H1 (cell line): ENCODE measurements around the gene TCERG1L. TPM values are rescaled to one million over a fixed set of nuclear protein-coding genes. Genes with fewer than 3 reads are reported as not detected.
"Not testable (repeated sequence)": the region's sequence is repeated elsewhere in the genome, so short reads cannot be mapped to it uniquely, and the experiment has no call there.

Experiments
- CTCF ChIA-PET: fragments of 300-600 bp; sonication (Branson Sonifier 250); formaldehyde crosslinking; loops from one replicate; lab custom pipeline; 2021; ENCODE audit not compliant: partially characterized antibody; lab: Charles Lee
- POLR2A ChIA-PET: fragments of 300-600 bp; sonication (Branson Sonifier 250); formaldehyde crosslinking; loops from one replicate; lab custom pipeline; 2021; ENCODE audit warnings: inconsistent platforms; ENCODE audit not compliant: partially characterized antibody; lab: Charles Lee
- DNase-seq, 2 experiments: peaks; one replicate each; pipeline versions ENCODE4 v3.0.0 to v3.0.0-alpha.2; 2010 to 2022; ENCODE audit warnings: low spot score in 2 of 2, low read depth in 1 of 2, mixed read lengths in 1 of 2
- FAIRE-seq: peaks from 2 replicates; lab custom pipeline; 2011; peaks lifted over from hg19 to GRCh38; lab: Jason Lieb, UNC
- H2AFZ ChIP-seq: 2 replicates; pipeline ENCODE4 v1.8.1; 2012; ENCODE audit warnings: low read length, inconsistent platforms
- H2AK5ac ChIP-seq: 2 replicates; pipeline ENCODE4 v1.6.1; 2013; ENCODE audit warnings: low read depth, low read length
- H2BK120ac ChIP-seq: replicated peaks from 2 replicates; pipeline ENCODE3; 2013; ENCODE audit warnings: low read depth, low read length, inconsistent platforms
- H2BK12ac ChIP-seq: 2 replicates; pipeline ENCODE4 v1.6.1; 2013; ENCODE audit warnings: low read depth, low read length
- H2BK15ac ChIP-seq: 2 replicates; pipeline ENCODE4 v1.6.1; 2013; ENCODE audit warnings: low read length
- H2BK20ac ChIP-seq: 2 replicates; pipeline ENCODE4 v1.6.1; 2013; ENCODE audit warnings: low read length
- H2BK5ac ChIP-seq: 2 replicates; pipeline ENCODE4 v1.6.1; 2013; ENCODE audit warnings: low read depth, low read length
- H3K14ac ChIP-seq: 2 replicates; pipeline ENCODE4 v1.6.1; 2013; ENCODE audit warnings: inconsistent platforms; ENCODE audit not compliant: insufficient read length
- H3K18ac ChIP-seq: 2 replicates; pipeline ENCODE4 v1.6.1; 2013; ENCODE audit warnings: low read length; ENCODE audit errors: extremely low read depth
- H3K23ac ChIP-seq: 2 replicates; pipeline ENCODE4 v1.6.1; 2013; ENCODE audit warnings: inconsistent platforms; ENCODE audit not compliant: insufficient read length
- H3K23me2 ChIP-seq: 2 replicates; pipeline ENCODE4 v1.6.1; 2013; ENCODE audit warnings: low read depth, low read length
- H3K27ac ChIP-seq: 2 replicates; pipeline ENCODE4 v1.6.1; 2011; ENCODE audit warnings: low read depth, low read length, inconsistent platforms
- H3K27me3 ChIP-seq, 4 experiments: replicated peaks in 1 of 4; 1 replicate in 1 of 4; 2 replicates in 3 of 4; pipeline versions ENCODE4 v1.6.1 to v1.8.1; 2011 to 2013; ENCODE audit warnings: low read length in 3 of 4, mild to moderate bottlenecking in 3 of 4, inconsistent platforms in 2 of 4, mixed read lengths in 2 of 4, moderate library complexity in 1 of 4; ENCODE audit not compliant: control insufficient read depth in 3 of 4, insufficient read depth in 3 of 4; ENCODE audit errors: extremely low read depth in 1 of 4
- H3K36me3 ChIP-seq, 4 experiments: 2 replicates each; pipeline versions ENCODE4 v1.6.1 to v1.8.1; 2011 to 2013; ENCODE audit warnings: mild to moderate bottlenecking in 4 of 4, low read length in 3 of 4, moderate library complexity in 2 of 4, control low read depth in 1 of 4, inconsistent platforms in 1 of 4; ENCODE audit not compliant: insufficient read depth in 4 of 4, control insufficient read depth in 2 of 4
- H3K4ac ChIP-seq: replicated peaks from 2 replicates; pipeline ENCODE3; 2013; ENCODE audit warnings: low read length, low read depth, mixed read lengths, inconsistent platforms; ENCODE audit not compliant: insufficient read length
- H3K4me1 ChIP-seq, 4 experiments: replicated peaks in 1 of 4; 1 replicate in 1 of 4; 2 replicates in 3 of 4; pipeline versions ENCODE4 v1.6.1 to v1.8.1; 2011 to 2013; ENCODE audit warnings: low read length in 3 of 4, inconsistent platforms in 2 of 4, mixed read lengths in 1 of 4; ENCODE audit not compliant: insufficient read depth in 4 of 4, control insufficient read depth in 3 of 4
- H3K4me2 ChIP-seq, 2 experiments: 2 replicates each; pipeline versions ENCODE4 v1.6.1 to v1.8.1; 2011 to 2013; ENCODE audit warnings: low read depth in 2 of 2, low read length in 2 of 2, control low read depth in 1 of 2, inconsistent platforms in 1 of 2, mild to moderate bottlenecking in 1 of 2; ENCODE audit not compliant: insufficient read depth in 1 of 2
- H3K4me3 ChIP-seq, 4 experiments: fragments of 200-600, 300-600 bp in 1 of 4; sonication (generic), shearing (Covaris generic), sonication (Bioruptor Twin) in 1 of 4; 2 replicates each; pipeline versions ENCODE4 v1.5.1 to v1.8.1; 2011 to 2016; ENCODE audit warnings: low read length in 4 of 4, low read depth in 3 of 4, control low read depth in 2 of 4, inconsistent platforms in 2 of 4, mild to moderate bottlenecking in 2 of 4, mixed read lengths in 1 of 4, moderate library complexity in 1 of 4; ENCODE audit not compliant: insufficient read depth in 2 of 4; ENCODE audit errors: extremely low read depth in 1 of 4
- H3K56ac ChIP-seq: replicated peaks from 2 replicates; pipeline ENCODE3; 2013; ENCODE audit warnings: low read depth, mild to moderate bottlenecking, mixed read lengths, low read length, inconsistent platforms; ENCODE audit not compliant: insufficient read length
- H3K79me1 ChIP-seq: 2 replicates; pipeline ENCODE4 v1.6.1; 2013; ENCODE audit warnings: low read depth, low read length, control low read depth
- H3K79me2 ChIP-seq, 2 experiments: 2 replicates each; pipeline versions ENCODE4 v1.6.1 to v1.8.1; 2012 to 2013; ENCODE audit warnings: low read length in 2 of 2, mild to moderate bottlenecking in 2 of 2, inconsistent platforms in 1 of 2; ENCODE audit not compliant: insufficient read depth in 2 of 2, control insufficient read depth in 1 of 2
- H3K9ac ChIP-seq, 4 experiments: replicated peaks in 1 of 4; 1 replicate in 1 of 4; 2 replicates in 3 of 4; pipeline versions ENCODE4 v1.6.1 to v1.8.1; 2011 to 2013; ENCODE audit warnings: low read depth in 3 of 4, low read length in 3 of 4, control low read depth in 2 of 4, mild to moderate bottlenecking in 2 of 4, moderate library complexity in 2 of 4, inconsistent platforms in 1 of 4; ENCODE audit errors: extremely low read depth in 1 of 4
- H3K9me3 ChIP-seq, 2 experiments: 2 replicates each; pipeline versions ENCODE4 v1.6.1 to v1.8.1; 2012 to 2013; ENCODE audit warnings: mild to moderate bottlenecking in 2 of 2, moderate library complexity in 2 of 2, control low read depth in 1 of 2, inconsistent platforms in 1 of 2, low read depth in 1 of 2, low read length in 1 of 2, mixed read lengths in 1 of 2; ENCODE audit not compliant: insufficient read depth in 2 of 2
- H4K20me1 ChIP-seq, 2 experiments: replicated peaks in 1 of 2; 2 replicates each; pipeline versions ENCODE3 to v1.8.1; 2011 to 2013; ENCODE audit warnings: inconsistent platforms in 2 of 2, low read length in 2 of 2, mild to moderate bottlenecking in 1 of 2; ENCODE audit not compliant: insufficient read depth in 2 of 2, control insufficient read depth in 1 of 2
- H4K5ac ChIP-seq: 2 replicates; pipeline ENCODE4 v1.6.1; 2013; ENCODE audit warnings: low read length, low read depth, mixed read lengths, inconsistent platforms; ENCODE audit not compliant: insufficient read length
- H4K8ac ChIP-seq: 2 replicates; pipeline ENCODE4 v1.8.0; 2013; ENCODE audit warnings: mild to moderate bottlenecking, moderate library complexity, low read length, inconsistent platforms; ENCODE audit not compliant: insufficient read depth; ENCODE audit errors: extremely low read depth
- H4K91ac ChIP-seq: replicated peaks from 2 replicates; pipeline ENCODE3; 2013; ENCODE audit warnings: low read length, mixed read lengths, inconsistent platforms; ENCODE audit not compliant: insufficient read length
- CEBPB ChIP-seq: IDR thresholded peaks from 2 replicates; pipeline ENCODE4 v1.6.1; 2012; ENCODE audit warnings: low read depth, low read length
- TBP ChIP-seq: IDR thresholded peaks from 2 replicates; pipeline ENCODE4 v1.6.1; 2011; ENCODE audit warnings: low read depth, low read length, improper control_type of control experiment
- WGBS, 2 experiments: shearing (Covaris generic) in 1 of 2; methylation state at CpG; one replicate each; pipeline versions ENCODE4 v1.1.6 to v1.1.7; 2013 to 2015; ENCODE audit warnings: low lambda C conversion rate in 2 of 2, mixed read lengths in 2 of 2, inconsistent platforms in 1 of 2, low coverage in 1 of 2, missing lambda C conversion rate in 1 of 2; ENCODE audit not compliant: insufficient replicate concordance in 2 of 2, insufficient coverage in 1 of 2, insufficient read length in 1 of 2; ENCODE audit errors: extremely low coverage in 1 of 2, missing lambda C conversion rate in 1 of 2; 5-methylcytosine and 5-hydroxymethylcytosine counted together
- polyA plus RNA-seq, 7 experiments: library from polyadenylated mRNA; depleted of rRNA in 3 of 7; stranded (reverse) in 5 of 7; unstranded in 2 of 7; fragments of >200 nt in 5 of 7; fragments of 200-250 nt in 2 of 7; gene quantifications; 1 replicate in 5 of 7; 2 replicates in 1 of 7; 4 replicates in 1 of 7; pipeline versions ENCODE4 v1.2.1 to v1.2.3, GENCODE V29; 2011 to 2013; ENCODE audit warnings: missing spikeins in 2 of 7, mixed read lengths in 2 of 7
- total RNA-seq: library from RNA; stranded (reverse); fragmentation: NEBNext Ultra II Directional; extraction: Animal tissue kit (Norgen Biotek cat#: 25700); gene quantifications from 2 replicates; pipeline ENCODE4 v1.2.1, GENCODE V29; 2021

TCERG1L gene
- total and polyA plus RNA-seq, 2 of the 8 experiments (the other 6 are each of a cell fraction or from before 2014, with no cell fraction given), result 3.9 to 6.9 TPM

DNA sequence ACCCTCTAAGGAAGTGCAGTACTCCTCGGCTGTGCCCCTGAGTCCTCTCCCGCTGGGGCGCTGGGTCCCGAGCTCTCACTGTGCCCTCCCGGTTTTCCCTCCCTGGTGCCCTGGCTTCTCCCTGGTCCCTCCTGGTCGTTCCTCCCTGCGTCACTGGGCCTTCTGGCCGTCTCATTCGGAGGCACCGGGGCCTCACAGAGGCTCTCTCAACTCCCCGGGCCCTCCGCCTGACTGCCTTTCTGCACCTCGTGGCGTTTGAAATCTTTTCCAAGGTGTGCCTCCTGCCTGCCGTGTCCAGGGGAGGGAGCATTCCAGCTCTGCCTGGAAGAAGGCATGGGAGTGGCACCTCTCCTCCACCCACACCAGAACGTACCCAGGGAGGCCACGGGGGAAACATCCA lies 174.3 kb downstream of the TCERG1L start:
- no peak overlapping the region for H2AFZ ChIP-seq
- H3K27me3 ChIP-seq, result no peaks in the 10 kb centered on the region
- no peaks in the 10 kb centered on the region for H3K9me3 ChIP-seq
- H2BK12ac ChIP-seq, result no peak overlapping the region
- DNase-seq (no peak), FAIRE-seq (no peak)
- no peak overlapping the region; the same call in 1 of the 2 replicates for H3K18ac ChIP-seq
- H3K4me2 ChIP-seq, result no peak overlapping the region
- no peak overlapping the region for H4K91ac ChIP-seq
- H3K23me2 ChIP-seq, result no peaks in the 10 kb centered on the region; the same call in 1 of the 2 replicates
- no peaks in the 10 kb centered on the region for H3K79me2 ChIP-seq
- POLR2A ChIA-PET, result no interaction called here
- H2BK5ac ChIP-seq, result no peak overlapping the region
- H4K5ac ChIP-seq, result no peak overlapping the region
- H2BK120ac ChIP-seq, result no peak overlapping the region
- no peak overlapping the region for H3K9ac ChIP-seq
- no peak overlapping the region for H3K27ac ChIP-seq
- peaks cover 0 to 3% (median 0%) of the 10 kb centered on the region in 4 experiments; a peak in 2 of 7 replicates for H3K4me1 ChIP-seq
- CTCF ChIA-PET, result no interaction called here
- no peaks in the 10 kb centered on the region for H4K20me1 ChIP-seq
- H2BK15ac ChIP-seq, result no peak overlapping the region; the same call in 1 of the 2 replicates
- no peak overlapping the region for H3K14ac ChIP-seq
- no peak overlapping the region for H3K56ac ChIP-seq
- WGBS, 2 experiments, result 89% methylated on average over 10 of the region's 17 CpGs; no CpG with 5 or more reads in 1 of the 2 experiments
- H2AK5ac ChIP-seq, result no peak overlapping the region
- peaks cover 0 to 2% (median 0%) of the 10 kb centered on the region in 4 experiments; a peak in 1 of 8 replicates for H3K36me3 ChIP-seq
- H3K4me3 ChIP-seq, result no peak overlapping the region
- no peak overlapping the region for H2BK20ac ChIP-seq
- no peaks in the 10 kb centered on the region for H3K79me1 ChIP-seq
- H3K4ac ChIP-seq, result no peak overlapping the region
- no peak overlapping the region for H3K23ac ChIP-seq
- TF ChIP-seq CEBPB (no peak), TBP (no peak)
- no peak overlapping the region; the same call in 1 of the 2 replicates for H4K8ac ChIP-seq

DNA sequence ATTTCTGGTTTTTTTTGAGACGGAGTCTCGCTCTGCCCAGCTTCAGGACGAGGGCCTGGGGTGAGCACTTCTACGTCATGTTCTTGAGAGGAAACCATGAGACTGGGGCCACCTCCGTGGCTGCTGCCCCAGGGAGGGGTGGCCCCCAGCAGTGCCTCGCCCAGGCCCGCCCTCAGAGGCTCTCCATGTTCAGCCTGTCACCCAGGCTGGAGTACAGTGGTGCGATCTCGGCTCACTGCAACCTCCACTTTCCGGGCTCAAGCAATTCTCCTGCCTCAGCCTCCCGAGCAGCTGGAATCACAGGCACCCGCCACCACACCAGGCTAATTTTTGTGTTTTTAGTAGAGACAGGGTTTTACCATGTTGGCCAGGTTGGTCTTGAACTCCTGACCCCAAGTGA lies 175.2 kb downstream of the TCERG1L start:
- H3K36me3 ChIP-seq, H3K27me3 ChIP-seq, H3K23me2 ChIP-seq, H2BK120ac ChIP-seq, POLR2A ChIA-PET, H4K5ac ChIP-seq, H3K4me3 ChIP-seq, H3K4ac ChIP-seq, H2AFZ ChIP-seq, H3K9me3 ChIP-seq, H3K14ac ChIP-seq, H3K79me2 ChIP-seq, H2BK15ac ChIP-seq, H3K9ac ChIP-seq, DNase-seq, H2AK5ac ChIP-seq, H3K18ac ChIP-seq, H2BK5ac ChIP-seq, H3K4me1 ChIP-seq, H2BK20ac ChIP-seq, H2BK12ac ChIP-seq, H4K20me1 ChIP-seq, H3K79me1 ChIP-seq, CTCF ChIA-PET, H3K56ac ChIP-seq, H3K4me2 ChIP-seq, H4K91ac ChIP-seq, H4K8ac ChIP-seq, H3K27ac ChIP-seq, H3K23ac ChIP-seq, FAIRE-seq: not testable (repeated sequence)
- WGBS, 2 experiments, result 92% methylated on average over 10 of the region's 12 CpGs; no CpG with 5 or more reads in 1 of the 2 experiments
